Endothelial cell of umbilical vein (primary cell): ENCODE results near the gene TP53RK. TPM values are rescaled to one million over a fixed set of nuclear protein-coding genes. Genes with fewer than 3 reads are reported as not detected.

Experiments
- BruUV-seq: library from RNA; stranded (reverse); fragments of 400-500 nt; replicated peaks from 2 replicates; lab custom pipeline; 2021; lab: Mats Ljungman, UMichigan
- CTCF ChIA-PET: fragments of 300-600, 350-600 bp; sonication (Branson Sonifier 250); formaldehyde crosslinking; loops from one replicate; lab custom pipeline; 2021; ENCODE audit warnings: antibody characterized with exemption, inconsistent platforms; lab: Charles Lee
- POLR2A ChIA-PET: fragments of 300-600, 350-600 bp; sonication (Branson Sonifier 250); formaldehyde crosslinking; loops from one replicate; lab custom pipeline; 2021; ENCODE audit warnings: antibody characterized with exemption, inconsistent platforms; lab: Charles Lee
- DNase-seq: peaks from one replicate; pipeline ENCODE4 v3.0.0-alpha.2; 2011; ENCODE audit warnings: low read depth, low spot score
- FAIRE-seq: peaks from 2 replicates; lab custom pipeline; 2011; peaks lifted over from hg19 to GRCh38; lab: Jason Lieb, UNC
- H2AFZ ChIP-seq: 2 replicates; pipeline ENCODE4 v1.6.0; 2012; ENCODE audit warnings: low read depth, low read length, control low read depth, inconsistent platforms
- H3K27ac ChIP-seq: 2 replicates; pipeline ENCODE4 v1.5.1; 2011; ENCODE audit warnings: low read depth, mild to moderate bottlenecking, control low read depth, low read length, moderate library complexity; ENCODE audit not compliant: insufficient read depth
- H3K27me3 ChIP-seq, 2 experiments: 2 replicates each; pipeline versions ENCODE4 v1.6.0 to v1.6.1; 2011; ENCODE audit warnings: low read length in 2 of 2, mixed read lengths in 1 of 2; ENCODE audit not compliant: control insufficient read depth in 2 of 2, insufficient read depth in 2 of 2
- H3K36me3 ChIP-seq, 2 experiments: 2 replicates in 1 of 2; 3 replicates in 1 of 2; pipeline ENCODE4 v1.5.1; 2011; ENCODE audit warnings: low read length in 2 of 2, mild to moderate bottlenecking in 1 of 2, moderate library complexity in 1 of 2; ENCODE audit not compliant: control insufficient read depth in 2 of 2, insufficient read depth in 2 of 2; ENCODE audit errors: extremely low read depth in 1 of 2
- H3K4me1 ChIP-seq: 3 replicates; pipeline ENCODE4 v1.5.1; 2011; ENCODE audit warnings: mild to moderate bottlenecking, low read length; ENCODE audit not compliant: control insufficient read depth, insufficient read depth; ENCODE audit errors: extremely low read depth
- H3K4me2 ChIP-seq: 2 replicates; pipeline ENCODE4 v1.6.1; 2011; ENCODE audit warnings: low read length, control low read depth, mixed read lengths; ENCODE audit not compliant: insufficient read depth
- H3K4me3 ChIP-seq, 3 experiments: fragments of 200-600 bp in 1 of 3; sonication (generic), shearing (Covaris generic) in 1 of 3; replicated peaks in 1 of 3; 2 replicates each; pipeline ENCODE4 v1.5.1; 2011 to 2016; ENCODE audit warnings: control low read depth in 3 of 3, low read length in 3 of 3, mild to moderate bottlenecking in 2 of 3, inconsistent platforms in 1 of 3, low read depth in 1 of 3, moderate library complexity in 1 of 3; ENCODE audit not compliant: insufficient read depth in 1 of 3
- H3K79me2 ChIP-seq: 2 replicates; pipeline ENCODE4 v1.6.0; 2012; ENCODE audit warnings: low read length, inconsistent platforms; ENCODE audit not compliant: control insufficient read depth, insufficient read depth
- H3K9ac ChIP-seq: replicated peaks from 2 replicates; pipeline ENCODE3; 2011; ENCODE audit warnings: low read length, control low read depth; ENCODE audit not compliant: insufficient read depth; ENCODE audit errors: extremely low read depth
- H3K9me1 ChIP-seq: replicated peaks from 3 replicates; pipeline ENCODE4 v1.6.0; 2011; ENCODE audit warnings: mild to moderate bottlenecking, low read length; ENCODE audit not compliant: control insufficient read depth, insufficient read depth; ENCODE audit errors: extremely low read depth
- H3K9me3 ChIP-seq: replicated peaks from 2 replicates; pipeline ENCODE4 v1.5.1; 2012; ENCODE audit warnings: low read length, inconsistent platforms; ENCODE audit not compliant: control insufficient read depth, insufficient read depth
- H4K20me1 ChIP-seq: replicated peaks from 2 replicates; pipeline ENCODE3; 2011; ENCODE audit warnings: mild to moderate bottlenecking, low read length; ENCODE audit not compliant: control insufficient read depth, insufficient read depth; ENCODE audit errors: extremely low read depth
- CTCF ChIP-seq, 2 donors: IDR thresholded peaks; 1 replicate in 1 of 2; 2 replicates in 1 of 2; pipeline ENCODE4 v1.5.1; 2011; ENCODE audit warnings: low read length in 2 of 2, mild to moderate bottlenecking in 2 of 2, moderate library complexity in 2 of 2, control low read depth in 1 of 2, inconsistent platforms in 1 of 2, low read depth in 1 of 2; ENCODE audit not compliant: insufficient read depth in 1 of 2; ENCODE audit errors: extremely low read depth in 1 of 2
- EZH2 ChIP-seq: IDR thresholded peaks from 2 replicates; pipeline ENCODE4 v1.6.1; 2012; ENCODE audit warnings: borderline replicate concordance, low read depth, mild to moderate bottlenecking, moderate library complexity, low read length, inconsistent platforms; ENCODE audit not compliant: severe bottlenecking
- FOS ChIP-seq: IDR thresholded peaks from 2 replicates; pipeline ENCODE4 v1.6.1; 2011; ENCODE audit warnings: mild to moderate bottlenecking, low read length, moderate library complexity, borderline replicate concordance; ENCODE audit not compliant: insufficient read depth
- GATA2 ChIP-seq: IDR thresholded peaks from 2 replicates; pipeline ENCODE4 v1.7.0; 2011; ENCODE audit warnings: low read depth, mild to moderate bottlenecking, moderate library complexity, mixed read lengths, low read length; ENCODE audit not compliant: insufficient read length, insufficient read depth
- JUN ChIP-seq: IDR thresholded peaks from 2 replicates; pipeline ENCODE4 v1.6.1; 2011; ENCODE audit warnings: borderline replicate concordance, low read depth; ENCODE audit not compliant: insufficient read length, insufficient read depth
- MYC ChIP-seq: IDR thresholded peaks from one replicate; pipeline ENCODE4 v1.6.1; 2011; ENCODE audit warnings: mild to moderate bottlenecking, low read depth, low read length
- POLR2A ChIP-seq: IDR thresholded peaks from 2 replicates; pipeline ENCODE4 v1.6.1; 2012; ENCODE audit warnings: low read depth, mild to moderate bottlenecking, control low read depth, low read length
- POLR2AphosphoS5 ChIP-seq: IDR thresholded peaks from 2 replicates; pipeline ENCODE4 v1.6.1; 2012; ENCODE audit warnings: low read depth, mild to moderate bottlenecking, control low read depth, low read length, moderate library complexity; ENCODE audit not compliant: insufficient read depth
- dilution Hi-C: fragments of 300-500 bp; cut with MboI; formaldehyde crosslinking; loops from one replicate; pipeline ENCODE4 v1.15.0; 2019; ENCODE audit warnings: low sequenced_read_pairs; ENCODE audit not compliant: extremely low pct_ligation_motif_present
- intact Hi-C: fragments of 100-400 bp; cut with micrococcal nuclease; formaldehyde crosslinking; loops from one replicate; pipeline ENCODE4 v1.10.0; 2022
- polyA plus RNA-seq, 4 experiments: library from polyadenylated mRNA; depleted of rRNA in 3 of 4; stranded (reverse) in 3 of 4; unstranded in 1 of 4; fragments of >200 nt; gene quantifications; 2 replicates each; pipeline versions ENCODE4 v1.2.1 to v1.2.3, GENCODE V29; 2011 to 2012; ENCODE audit warnings: missing spikeins in 1 of 4
- total RNA-seq: library from RNA; stranded (reverse); gene quantifications from 2 replicates; pipeline ENCODE4 v1.2.3, GENCODE V29; 2021
- TF ChIP-seq, protein P1 (sequence below): IDR thresholded peaks from 2 replicates; pipeline ENCODE4 v1.6.1; 2011; ENCODE audit not compliant: insufficient read depth, insufficient read length

TP53RK gene
- total and polyA plus RNA-seq, 2 donors (not counting 3 experiments of a cell fraction or from before 2014, with no cell fraction given): 7.0 to 13.1 TPM

GRCh38 chr20:46670585-46671584, 18.4 kb downstream of the TP53RK start:
- H3K9ac ChIP-seq: no peak overlapping the region
- no TSS peak for BruUV-seq
- H3K27me3 ChIP-seq: no peaks in the 10 kb centered on the region
- no peak overlapping the region for H2AFZ ChIP-seq
- no peak overlapping the region for H3K27ac ChIP-seq
- H3K9me3 ChIP-seq: no peaks in the 10 kb centered on the region
- no peaks in the 10 kb centered on the region for H3K79me2 ChIP-seq
- H3K4me3 ChIP-seq: no peak overlapping the region
- H3K9me1 ChIP-seq: no peaks in the 10 kb centered on the region
- H3K4me1 ChIP-seq: no peaks in the 10 kb centered on the region
- dilution Hi-C loops (no loop called here), intact Hi-C loops (no loop called here)
- FAIRE-seq (no peak), DNase-seq (no peak)
- H4K20me1 ChIP-seq: no peaks in the 10 kb centered on the region
- ChIA-PET CTCF (interaction anchor here (1.2 kb wide), 1 partner anchor 11 kb away, joined by 3 read pairs; no protein-coding TSS in a partner anchor), POLR2A (no interaction called here)
- no peaks in the 10 kb centered on the region for H3K36me3 ChIP-seq
- H3K4me2 ChIP-seq: no peak overlapping the region
- TF ChIP-seq EZH2 (no peak), POLR2A (no peak), GATA2 (no peak), JUN (no peak), CTCF (IDR thresholded peaks at IDR 0.05; ENCODE audit: extremely low read depth in 1 of 2, insufficient read depth in 1 of 2, low read depth in 1 of 2, low read length in 2 of 2) (no peak), POLR2AphosphoS5 (no peak), FOS (no peak), MYC (no peak)
- TF ChIP-seq, protein P1, sequence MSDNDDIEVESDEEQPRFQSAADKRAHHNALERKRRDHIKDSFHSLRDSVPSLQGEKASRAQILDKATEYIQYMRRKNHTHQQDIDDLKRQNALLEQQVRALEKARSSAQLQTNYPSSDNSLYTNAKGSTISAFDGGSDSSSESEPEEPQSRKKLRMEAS: no peak
